GM12878 (cell line): Measurements from ENCODE around the gene KIR3DL1. TPM values are rescaled to one million over a fixed set of nuclear protein-coding genes. Genes with fewer than 3 reads are reported as not detected.
"Not testable (repeated sequence)": the region's sequence is repeated elsewhere in the genome, so short reads cannot be mapped to it uniquely, and the experiment has no call there.

Experiments used
- ATAC-seq: fragments of 200-7000 bp; cut with Tn5 transposase; 3 replicates; pipeline ENCODE4 v1.9.1; 2020; ENCODE audit warnings: mild to moderate bottlenecking, moderate library complexity
- Bru-seq: library from RNA; stranded (reverse); fragments of 400-500 nt; gene quantifications from one replicate; lab custom pipeline; 2021; lab: Mats Ljungman, UMichigan
- BruChase-seq, 2 experiments: library from RNA; stranded (reverse); fragments of 400-500 nt; gene quantifications; one replicate each; lab custom pipeline; 2021; lab: Mats Ljungman, UMichigan
- BruUV-seq: library from RNA; stranded (reverse); fragments of 400-500 nt; replicated peaks from 2 replicates; lab custom pipeline; 2021; lab: Mats Ljungman, UMichigan
- CTCF ChIA-PET: fragments of 300-600 bp; sonication (Branson Sonifier 250); formaldehyde crosslinking; extraction: SDS; loops from one replicate; lab custom pipeline; 2021; ENCODE audit warnings: inconsistent platforms; lab: Yijun Ruan, JAX
- POLR2A ChIA-PET: fragments of 350-600 bp; formaldehyde crosslinking; extraction: SDS; loops from one replicate; lab custom pipeline; 2021; ENCODE audit warnings: inconsistent platforms; lab: Charles Lee
- RAD21 ChIA-PET: fragments of 300-600 bp; sonication (Branson Sonifier 250); formaldehyde crosslinking; loops from one replicate; lab custom pipeline; 2023; ENCODE audit warnings: antibody characterized with exemption; ENCODE audit not compliant: unreplicated experiment; lab: Charles Lee
- SMC1A ChIA-PET: fragments of 300-600 bp; sonication (Branson Sonifier 250); formaldehyde crosslinking; loops from one replicate; lab custom pipeline; 2023; ENCODE audit not compliant: unreplicated experiment, uncharacterized antibody; lab: Charles Lee
- DNase-seq: peaks from one replicate; pipeline ENCODE4 v3.0.0-alpha.2; 2011; ENCODE audit warnings: low read depth, low spot score
- FAIRE-seq: peaks from 3 replicates; lab custom pipeline; 2011; peaks lifted over from hg19 to GRCh38; lab: Jason Lieb, UNC
- H2AFZ ChIP-seq: 2 replicates; pipeline ENCODE4 v1.6.0; 2011; ENCODE audit warnings: low read depth, low read length, control low read depth; ENCODE audit not compliant: control insufficient read depth
- H3K27ac ChIP-seq: 2 replicates; pipeline ENCODE4 v1.5.1; 2011; ENCODE audit warnings: control low read depth; ENCODE audit not compliant: control insufficient read depth, insufficient read depth
- H3K27me3 ChIP-seq, 2 experiments: replicated peaks in 1 of 2; 2 replicates each; pipeline versions ENCODE4 v1.6.0 to v1.6.1; 2011; ENCODE audit warnings: low read length in 1 of 2; ENCODE audit not compliant: control insufficient read depth in 2 of 2, insufficient read depth in 2 of 2
- H3K36me3 ChIP-seq, 2 experiments: 2 replicates each; pipeline ENCODE4 v1.5.1; 2011; ENCODE audit warnings: low read length in 1 of 2; ENCODE audit not compliant: control insufficient read depth in 2 of 2, insufficient read depth in 2 of 2
- H3K4me1 ChIP-seq: 2 replicates; pipeline ENCODE4 v1.6.1; 2011; ENCODE audit warnings: mild to moderate bottlenecking, low read length, moderate library complexity, mixed read lengths; ENCODE audit not compliant: control insufficient read depth, insufficient read depth
- H3K4me2 ChIP-seq: 2 replicates; pipeline ENCODE4 v1.6.0; 2011; ENCODE audit warnings: control low read depth; ENCODE audit not compliant: control insufficient read depth, insufficient read depth
- H3K4me3 ChIP-seq: fragments of 200-600 bp; sonication (generic); 2 replicates; pipeline ENCODE4 v1.5.1; 2016
- H3K79me2 ChIP-seq: 2 replicates; pipeline ENCODE4 v1.6.0; 2011; ENCODE audit warnings: low read length; ENCODE audit not compliant: control insufficient read depth, insufficient read depth
- H3K9ac ChIP-seq: 2 replicates; pipeline ENCODE4 v1.8.0; 2011; ENCODE audit warnings: low read length, control low read depth, mixed read lengths; ENCODE audit not compliant: control insufficient read depth, insufficient read depth
- H3K9me3 ChIP-seq: replicated peaks from 3 replicates; pipeline ENCODE4 v1.5.1; 2011; ENCODE audit warnings: mild to moderate bottlenecking, low read length; ENCODE audit not compliant: control insufficient read depth, insufficient read depth
- H4K20me1 ChIP-seq: 2 replicates; pipeline ENCODE4 v1.6.0; 2011; ENCODE audit not compliant: control insufficient read depth, insufficient read depth
- WGBS: methylation state at CpG from one replicate; pipeline ENCODE4 v1.1.6; 2016; ENCODE audit warnings: low lambda C conversion rate; ENCODE audit not compliant: insufficient replicate concordance, insufficient coverage; ENCODE audit errors: missing lambda C conversion rate; 5-methylcytosine and 5-hydroxymethylcytosine counted together
- in situ Hi-C: fragments of 300-500 bp; cut with MboI; formaldehyde crosslinking; loops from 9 replicates; pipeline ENCODE4 v1.14.3; 2018; ENCODE audit warnings: mixed read lengths
- intact Hi-C: fragments of 100-400 bp; cut with micrococcal nuclease; formaldehyde crosslinking; loops from one replicate; pipeline ENCODE4 v1.14.2; 2022; ENCODE audit not compliant: unreplicated experiment
- long read RNA-seq, 2 experiments: library from polyadenylated mRNA; unstranded; transcript quantifications; one replicate each; pipeline ENCODE4 v2.0.0, GENCODE V29; 2019 to 2020
- polyA minus RNA-seq, 3 experiments: library from RNA; depleted of rRNA, polyadenylated mRNA; stranded (reverse); fragments of >200 nt; gene quantifications; 2 replicates each; pipeline ENCODE4 v1.2.3, GENCODE V29; 2011
- polyA plus RNA-seq, 11 experiments: library from polyadenylated mRNA; depleted of rRNA in 4 of 11; unstranded in 6 of 11; stranded (reverse) in 5 of 11; fragments of >200 nt; fragmentation: Nextera tagmentation in 4 of 11; fragmentation: Illumina TruSeq in 1 of 11; extraction: Ambion mirVana in 4 of 11; extraction: Trizol in 1 of 11; gene quantifications; 1 replicate in 1 of 11; 2 replicates in 10 of 11; pipeline versions ENCODE4 v1.2.1 to v1.2.3, GENCODE V29; 2011 to 2016; ENCODE audit warnings: inconsistent platforms in 2 of 11, missing spikeins in 2 of 11, low read depth in 1 of 11
- total RNA-seq, 4 experiments: library from RNA; depleted of rRNA in 3 of 4; stranded (reverse); fragments of >200 nt in 3 of 4; fragmentation: Illumina TruSeq in 1 of 4; extraction: Trizol in 1 of 4; gene quantifications; 2 replicates each; pipeline versions ENCODE4 v1.2.1 to v1.2.3, GENCODE V29; 2013 to 2021

The KIR3DL1 gene
- total RNA-seq (2013; cell fraction: nucleolus; rRNA removed): not detected in 2 replicates
- total RNA-seq (2014; rRNA removed) (not detected in 2 replicates), total RNA-seq (2014; rRNA removed; fragmentation: Illumina TruSeq; extraction: Trizol) (not detected in 2 replicates), total RNA-seq (2021) (not detected in 2 replicates), polyA plus RNA-seq (2011; rRNA removed) (0.27 and 0.37 TPM in 2 replicates), polyA plus RNA-seq (2014; fragmentation: Illumina TruSeq; extraction: Trizol) (not detected in 2 replicates), polyA plus RNA-seq (2014; fragmentation: Nextera tagmentation; extraction: Ambion mirVana) (not detected), polyA plus RNA-seq (2014; rRNA removed) (not detected in 2 replicates), polyA plus RNA-seq (2016; fragmentation: Nextera tagmentation; extraction: Ambion mirVana) (not detected), polyA minus RNA-seq (2011; rRNA and poly(A)+ RNA removed) (0.29 and 0.52 TPM in 2 replicates), Bru-seq, nascent RNA (not detected), BruChase-seq, experiment 1, labeled RNA remaining after a 6-hour chase (not detected), BruChase-seq, experiment 2, labeled RNA remaining after a 2-hour chase (not detected)
- not detected for polyA plus RNA-seq (2011; ENCODE audit: low read depth)
- polyA plus RNA-seq (2011; cell fraction: cytosol; rRNA removed): 0.54 and 0.55 TPM in 2 replicates
- polyA plus RNA-seq (2011; cell fraction: nucleus; rRNA removed): 0.15 and 0.19 TPM in 2 replicates
- not detected in 2 replicates for polyA plus RNA-seq (2012)
- polyA minus RNA-seq (2011; cell fraction: cytosol; rRNA and poly(A)+ RNA removed): not detected in 2 replicates
- polyA minus RNA-seq (2011; cell fraction: nucleus; rRNA and poly(A)+ RNA removed): 0.29 TPM in 1 of 2 replicates, not detected in the other
- long read RNA-seq, experiment 1, partial matches to known transcripts: 0 of 2 reads
- long read RNA-seq, experiment 1, other reads (novel, unspliced or antisense): 0 of 2 reads
- long read RNA-seq, experiment 2, partial matches to known transcripts: 0 of 1 reads
- long read RNA-seq, experiment 2, other reads (novel, unspliced or antisense): 1 of 1 reads

DNA sequence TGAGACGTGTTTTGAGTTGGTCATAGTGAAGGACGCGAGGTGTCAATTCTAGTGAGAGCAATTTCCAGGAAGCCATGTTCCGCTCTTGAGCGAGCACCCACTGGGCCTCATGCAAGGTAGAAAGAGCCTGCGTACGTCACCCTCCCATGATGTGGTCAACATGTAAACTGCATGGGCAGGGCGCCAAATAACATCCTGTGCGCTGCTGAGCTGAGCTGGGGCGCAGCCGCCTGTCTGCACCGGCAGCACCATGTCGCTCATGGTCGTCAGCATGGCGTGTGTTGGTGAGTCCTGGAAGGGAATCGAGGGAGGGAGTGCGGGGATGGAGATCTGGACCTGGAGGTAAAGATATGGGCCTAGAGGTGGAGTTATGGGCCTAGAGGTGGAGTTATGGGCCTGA is at the start of gene KIR3DL1:
TSS of gene KIR3DL1 (plus strand) at position 218 of the 400 bp plus-strand sequence.
- RAD21 ChIA-PET, H4K20me1 ChIP-seq, BruUV-seq, SMC1A ChIA-PET, H3K4me2 ChIP-seq, H3K27me3 ChIP-seq, POLR2A ChIA-PET, H3K9ac ChIP-seq, H3K4me3 ChIP-seq, DNase-seq, CTCF ChIA-PET, FAIRE-seq, ATAC-seq, H3K36me3 ChIP-seq, H3K27ac ChIP-seq, H3K4me1 ChIP-seq, H2AFZ ChIP-seq, H3K79me2 ChIP-seq, intact Hi-C loops, H3K9me3 ChIP-seq: not testable (repeated sequence)
- in situ Hi-C loops: loop anchor here (5.0 kb wide), 1 partner anchor 36 kb away; the partner anchor contains the start of gene KIR3DL2
- 43% methylated on average over 17 of the region's 17 CpGs for WGBS

GRCh38 chr19:54769646-54770045 is 46.6 kb upstream of the KIR3DL1 start, which contains the start of gene KIR2DL1:
KIR2DL1 (plus strand) TSS chr19:54769793; CDS start chr19:54769851, 58 bp downstream.
- BruUV-seq: not testable (repeated sequence)
- 72% methylated on average over 15 of the region's 15 CpGs for WGBS

DNA sequence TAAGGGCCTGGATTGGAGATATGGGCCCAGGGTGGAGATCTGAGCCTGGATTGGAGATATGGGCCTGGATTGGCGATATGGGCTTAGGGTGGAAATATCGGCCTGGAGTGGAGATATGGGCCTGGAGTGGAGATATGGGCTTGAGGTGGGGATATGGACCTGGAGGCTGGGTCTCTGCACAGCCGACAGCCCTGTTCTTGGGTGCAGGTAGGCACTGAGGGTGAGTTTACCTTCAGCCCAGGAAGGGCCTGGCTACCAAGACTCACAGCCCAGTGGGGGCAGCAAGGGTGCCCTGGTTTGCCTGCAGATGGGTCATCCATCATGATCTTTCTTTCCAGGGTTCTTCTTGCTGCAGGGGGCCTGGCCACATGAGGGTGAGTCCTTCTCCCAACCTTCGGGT is 45.8 kb upstream of the KIR3DL1 start:
- POLR2A ChIA-PET, BruUV-seq, H3K4me2 ChIP-seq, H3K4me3 ChIP-seq, RAD21 ChIA-PET, H3K9me3 ChIP-seq, H3K27ac ChIP-seq, DNase-seq, H3K27me3 ChIP-seq, H3K9ac ChIP-seq, CTCF ChIA-PET, SMC1A ChIA-PET, intact Hi-C loops, ATAC-seq, H3K79me2 ChIP-seq, FAIRE-seq, H4K20me1 ChIP-seq, H3K36me3 ChIP-seq, H3K4me1 ChIP-seq, H2AFZ ChIP-seq: not testable (repeated sequence)
- WGBS: 23% methylated on average over 4 of the region's 4 CpGs
- in situ Hi-C loops: loop anchor here (5.0 kb wide), 1 partner anchor 77 kb away; no protein-coding TSS in a partner anchor

More at GRCh38 chr19:54769646-54770045, 46.6 kb upstream of the KIR3DL1 start, which contains the start of gene KIR2DL1:
- H3K27ac ChIP-seq, FAIRE-seq, H3K4me2 ChIP-seq, CTCF ChIA-PET, ATAC-seq, H2AFZ ChIP-seq, POLR2A ChIA-PET, H3K36me3 ChIP-seq, H4K20me1 ChIP-seq, H3K4me1 ChIP-seq, H3K9ac ChIP-seq, H3K79me2 ChIP-seq, RAD21 ChIA-PET, H3K27me3 ChIP-seq, intact Hi-C loops, SMC1A ChIA-PET, DNase-seq, H3K9me3 ChIP-seq, H3K4me3 ChIP-seq: not testable (repeated sequence)
- in situ Hi-C loops: loop anchor here (5.0 kb wide), 1 partner anchor 78 kb away; no protein-coding TSS in a partner anchor
